Activated naive CD4-positive, alpha-beta T cell treated with anti-CD3 and anti-CD28 coated beads, Interleukin-2, amount 10 ng/mL, durations not matched to agents 7 days and 5 days (primary cell): Measurements from ENCODE around the gene CRISP2.
"Not testable (repeated sequence)": the region's sequence is repeated elsewhere in the genome, so short reads cannot be mapped to it uniquely, and the experiment has no call there.

Source experiments
- CTCF ChIA-PET: fragments of 350-600 bp; sonication (Branson Sonifier 250); formaldehyde crosslinking; loops from one replicate; lab custom pipeline; 2021; ENCODE audit warnings: antibody characterized with exemption; lab: Charles Lee
- DNase-seq: peaks from one replicate; pipeline ENCODE4 v3.0.0-alpha.2; 2020
- H3K27ac Mint-ChIP-seq: one replicate; pipeline ENCODE4 v1.8.0; 2021; ENCODE audit warnings: mild to moderate bottlenecking, moderate library complexity, mixed read lengths
- H3K27me3 Mint-ChIP-seq: one replicate; pipeline ENCODE4 v1.8.0; 2021; ENCODE audit warnings: mild to moderate bottlenecking, mixed read lengths
- H3K36me3 Mint-ChIP-seq: one replicate; pipeline ENCODE4 v1.8.0; 2021; ENCODE audit warnings: mixed read lengths
- H3K4me1 Mint-ChIP-seq: one replicate; pipeline ENCODE4 v1.8.0; 2021; ENCODE audit warnings: mixed read lengths
- H3K4me3 Mint-ChIP-seq: one replicate; pipeline ENCODE4 v1.8.0; 2021; ENCODE audit warnings: mild to moderate bottlenecking, moderate library complexity, mixed read lengths
- H3K9me3 Mint-ChIP-seq: one replicate; pipeline ENCODE4 v1.8.0; 2021; ENCODE audit warnings: mixed read lengths

Gene CRISP2

GRCh38 chr6:49713346-49713745, at the start of gene CRISP2:
CRISP2 (minus strand) TSS chr6:49713543; CDS start chr6:49709196, 4,347 bp downstream.
- Mint-ChIP-seq H3K27ac (no peak within 1 kb of the TSS), H3K9me3 (no peaks in the 10 kb centered on the region), H3K36me3 (no peaks in the 10 kb centered on the region), H3K4me3 (no peak within 1 kb of the TSS), H3K4me1 (no peaks in the 10 kb centered on the region), H3K27me3 (no peaks in the 10 kb centered on the region)
- CTCF ChIA-PET = no interaction called here
- DNase-seq = no peak

GRCh38 chr6:49744259-49744658, 30.9 kb upstream of the CRISP2 start, which contains the start of gene CRISP3:
CRISP3 (minus strand) TSS chr6:49744388; CDS start chr6:49744367, 21 bp downstream.
- Mint-ChIP-seq H3K27me3 (no peaks in the 10 kb centered on the region), H3K9me3 (no peaks in the 10 kb centered on the region)

GRCh38 chr6:49743429-49743828, 30.1 kb upstream of the CRISP2 start:
- Mint-ChIP-seq H3K4me3 (no peak overlapping the region), H3K27me3 (no peaks in the 10 kb centered on the region), H3K27ac (no peak overlapping the region), H3K36me3 (no peaks in the 10 kb centered on the region), H3K9me3 (no peaks in the 10 kb centered on the region), H3K4me1 (no peaks in the 10 kb centered on the region)
- no peak for DNase-seq
- CTCF ChIA-PET = no interaction called here

More at GRCh38 chr6:49744259-49744658, 30.9 kb upstream of the CRISP2 start, which contains the start of gene CRISP3:
- Mint-ChIP-seq H3K27ac (no peak within 1 kb of the TSS), H3K4me1 (no peaks in the 10 kb centered on the region), H3K36me3 (no peaks in the 10 kb centered on the region), H3K4me3 (no peak within 1 kb of the TSS)
- CTCF ChIA-PET = no interaction called here
- no peak for DNase-seq

- H3K27me3 Mint-ChIP-seq = no peaks in the 10 kb centered on the region
- no peaks in the 10 kb centered on the region for H3K36me3 Mint-ChIP-seq
- H3K4me3 Mint-ChIP-seq = no peak overlapping the region
- no peaks in the 10 kb centered on the region for H3K4me1 Mint-ChIP-seq
- DNase-seq = no peak
- H3K9me3 Mint-ChIP-seq = no peaks in the 10 kb centered on the region
- CTCF ChIA-PET = no interaction called here
- no peak overlapping the region for H3K27ac Mint-ChIP-seq
Measured at GRCh38 chr6:49739423-49739822, 26.1 kb upstream of the CRISP2 start.

GRCh38 chr6:49736017-49736508, 22.7 kb upstream of the CRISP2 start:
- CTCF ChIA-PET = no interaction called here
- DNase-seq = no peak
- no peaks in the 10 kb centered on the region for H3K4me1 Mint-ChIP-seq
- no peak overlapping the region for H3K4me3 Mint-ChIP-seq
- no peaks in the 10 kb centered on the region for H3K9me3 Mint-ChIP-seq
- H3K27me3 Mint-ChIP-seq = no peaks in the 10 kb centered on the region
- no peak overlapping the region for H3K27ac Mint-ChIP-seq
- H3K36me3 Mint-ChIP-seq = no peaks in the 10 kb centered on the region

- Mint-ChIP-seq H3K36me3 (no peaks in the 10 kb centered on the region), H3K4me3 (no peak overlapping the region), H3K9me3 (no peaks in the 10 kb centered on the region), H3K27me3 (no peaks in the 10 kb centered on the region), H3K27ac (no peak overlapping the region), H3K4me1 (no peaks in the 10 kb centered on the region)
- CTCF ChIA-PET = no interaction called here
- no peak for DNase-seq
Measured at GRCh38 chr6:49733680-49734079, 20.3 kb upstream of the CRISP2 start.

GRCh38 chr6:49732781-49733180, 19.4 kb upstream of the CRISP2 start:
- DNase-seq = no peak
- Mint-ChIP-seq H3K27ac (no peak overlapping the region), H3K4me3 (no peak overlapping the region), H3K4me1 (no peaks in the 10 kb centered on the region), H3K9me3 (no peaks in the 10 kb centered on the region), H3K27me3 (no peaks in the 10 kb centered on the region), H3K36me3 (no peaks in the 10 kb centered on the region)
- CTCF ChIA-PET = no interaction called here

- Mint-ChIP-seq H3K4me3 (no peak overlapping the region), H3K27ac (no peak overlapping the region), H3K9me3 (no peaks in the 10 kb centered on the region), H3K27me3 (no peaks in the 10 kb centered on the region), H3K4me1 (no peaks in the 10 kb centered on the region), H3K36me3 (no peaks in the 10 kb centered on the region)
- no peak for DNase-seq
- CTCF ChIA-PET = no interaction called here
Measured at GRCh38 chr6:49730251-49730650, 16.9 kb upstream of the CRISP2 start.

- H3K9me3 Mint-ChIP-seq, H3K36me3 Mint-ChIP-seq, DNase-seq, H3K4me1 Mint-ChIP-seq, H3K4me3 Mint-ChIP-seq, H3K27ac Mint-ChIP-seq, H3K27me3 Mint-ChIP-seq, CTCF ChIA-PET: not testable (repeated sequence)
Measured at GRCh38 chr6:49723917-49724316, 10.6 kb upstream of the CRISP2 start.

GRCh38 chr6:49721297-49721696, 8.0 kb upstream of the CRISP2 start:
- Mint-ChIP-seq H3K36me3 (no peaks in the 10 kb centered on the region), H3K9me3 (peaks cover 3% of the 10 kb centered on the region), H3K27ac (no peak overlapping the region), H3K27me3 (no peaks in the 10 kb centered on the region), H3K4me1 (no peaks in the 10 kb centered on the region), H3K4me3 (no peak overlapping the region)
- DNase-seq = no peak
- CTCF ChIA-PET = no interaction called here

GRCh38 chr6:49720372-49720771, 7.0 kb upstream of the CRISP2 start:
- DNase-seq = no peak
- no peaks in the 10 kb centered on the region for H3K4me1 Mint-ChIP-seq
- no peak overlapping the region for H3K27ac Mint-ChIP-seq
- no peaks in the 10 kb centered on the region for H3K27me3 Mint-ChIP-seq
- no peaks in the 10 kb centered on the region for H3K36me3 Mint-ChIP-seq
- H3K4me3 Mint-ChIP-seq = no peak overlapping the region
- CTCF ChIA-PET = no interaction called here
- peaks cover 3% of the 10 kb centered on the region for H3K9me3 Mint-ChIP-seq

GRCh38 chr6:49698478-49698877, 14.9 kb downstream of the CRISP2 start:
- no peaks in the 10 kb centered on the region for H3K27me3 Mint-ChIP-seq
- H3K36me3 Mint-ChIP-seq = no peaks in the 10 kb centered on the region
- no peak overlapping the region for H3K4me3 Mint-ChIP-seq
- H3K4me1 Mint-ChIP-seq = no peaks in the 10 kb centered on the region
- CTCF ChIA-PET = no interaction called here
- peaks cover 5% of the 10 kb centered on the region for H3K9me3 Mint-ChIP-seq
- no peak for DNase-seq
- H3K27ac Mint-ChIP-seq = no peak overlapping the region

- H3K27me3 Mint-ChIP-seq = no peaks in the 10 kb centered on the region
Measured at GRCh38 chr6:49693512-49693911, 19.8 kb downstream of the CRISP2 start.

GRCh38 chr6:49692534-49692933, 20.8 kb downstream of the CRISP2 start:
- Mint-ChIP-seq H3K4me1 (no peaks in the 10 kb centered on the region), H3K4me3 (no peak overlapping the region), H3K27ac (no peak overlapping the region), H3K36me3 (no peaks in the 10 kb centered on the region), H3K27me3 (no peaks in the 10 kb centered on the region), H3K9me3 (peaks cover 5% of the 10 kb centered on the region)
- CTCF ChIA-PET = no interaction called here
- DNase-seq = no peak

More at GRCh38 chr6:49693512-49693911, 19.8 kb downstream of the CRISP2 start:
- Mint-ChIP-seq H3K27ac (no peak overlapping the region), H3K9me3 (peaks cover 6% of the 10 kb centered on the region), H3K4me1 (no peaks in the 10 kb centered on the region), H3K4me3 (no peak overlapping the region), H3K36me3 (no peaks in the 10 kb centered on the region)
- no peak for DNase-seq
- CTCF ChIA-PET = no interaction called here

- no peak for DNase-seq
Measured at GRCh38 chr6:49676671-49677281, 36.6 kb downstream of the CRISP2 start.

More at GRCh38 chr6:49676671-49677281, 36.6 kb downstream of the CRISP2 start:
- Mint-ChIP-seq H3K4me1 (no peaks in the 10 kb centered on the region), H3K9me3 (no peaks in the 10 kb centered on the region), H3K36me3 (no peaks in the 10 kb centered on the region), H3K27ac (no peak overlapping the region), H3K4me3 (no peak overlapping the region), H3K27me3 (no peaks in the 10 kb centered on the region)
- CTCF ChIA-PET = no interaction called here
